ELF-1 (cell line): Measurements from ENCODE around the gene HOXC6.
A peak's percentile ranks its signal among the peaks of the same experiment; 100 is the strongest.

Experiments
- DNase-seq: peaks from one replicate; pipeline ENCODE4 v3.0.0-alpha.2; 2016; ENCODE audit warnings: low read depth, low spot score

Gene HOXC6

DNA sequence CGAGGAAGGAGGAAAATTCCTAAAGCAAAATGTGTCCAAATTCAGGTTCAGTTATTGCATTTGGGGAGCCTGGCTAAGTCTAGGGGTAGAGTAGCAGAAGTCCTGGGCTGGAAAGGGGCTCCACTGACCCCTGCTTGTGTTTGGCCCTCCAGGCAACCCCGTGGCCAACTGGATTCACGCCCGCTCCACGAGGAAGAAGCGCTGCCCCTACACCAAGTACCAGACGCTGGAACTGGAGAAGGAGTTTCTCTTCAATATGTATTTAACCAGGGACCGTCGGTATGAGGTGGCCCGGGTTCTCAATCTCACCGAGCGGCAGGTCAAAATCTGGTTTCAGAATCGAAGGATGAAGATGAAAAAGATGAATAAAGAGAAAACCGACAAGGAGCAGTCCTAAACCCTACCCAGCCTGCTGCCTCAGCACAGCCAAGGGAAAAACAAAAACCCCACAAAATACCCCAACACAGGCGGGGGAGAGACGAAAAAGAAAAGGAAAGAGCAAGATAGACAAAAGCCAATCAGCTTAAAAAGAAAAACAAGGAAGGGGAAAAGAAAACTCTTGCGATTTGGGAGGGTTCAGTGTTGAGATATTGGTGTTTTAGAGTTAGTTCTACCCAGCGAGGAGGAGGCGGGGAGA is 25.8 kb upstream of the HOXC6 start:
- DNase-seq = no peak

DNA sequence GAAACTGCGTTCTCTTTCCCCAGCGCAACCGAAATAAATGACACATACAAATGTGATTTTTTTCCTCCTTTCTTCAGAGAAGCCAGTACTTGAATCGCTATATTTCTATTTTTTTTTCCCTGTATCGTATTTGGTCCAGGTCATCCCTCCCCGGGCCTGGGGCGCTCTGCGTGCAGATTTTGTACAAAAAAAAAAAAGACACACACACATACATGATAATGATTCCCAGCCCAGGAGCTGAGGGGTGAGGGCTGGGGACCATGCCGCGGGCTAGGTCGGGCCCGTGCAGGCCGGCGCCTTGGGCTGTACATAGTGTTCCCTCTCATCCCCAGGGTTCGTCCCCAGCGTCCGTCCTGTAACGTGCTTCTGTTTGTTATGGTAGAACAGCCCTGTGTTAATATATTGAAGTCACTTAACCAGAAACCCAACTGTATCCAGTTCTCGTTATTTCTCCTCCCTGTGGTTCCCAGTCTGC is 25.3 kb upstream of the HOXC6 start:
- DNase-seq = no peak

DNA sequence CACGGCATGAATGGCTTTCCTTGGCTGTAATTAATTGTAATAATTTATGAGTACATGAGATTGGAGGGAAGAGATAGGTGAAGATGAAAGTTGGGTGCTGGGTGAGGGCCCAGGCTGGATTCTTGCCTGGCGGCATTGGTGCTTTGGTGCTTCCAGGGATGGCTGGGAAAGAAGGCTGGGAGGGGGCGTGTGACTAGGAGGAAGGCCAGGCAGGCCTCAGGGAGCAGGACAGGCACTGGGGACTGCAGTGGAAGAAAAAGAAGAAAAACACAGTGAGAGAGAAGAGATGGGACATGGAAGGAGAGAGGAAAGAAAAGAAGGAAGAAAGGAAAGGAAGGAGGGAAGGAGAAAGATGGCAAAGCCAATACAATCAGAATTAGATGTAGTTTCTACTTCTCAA is 24.6 kb upstream of the HOXC6 start:
- DNase-seq = no peak

DNA sequence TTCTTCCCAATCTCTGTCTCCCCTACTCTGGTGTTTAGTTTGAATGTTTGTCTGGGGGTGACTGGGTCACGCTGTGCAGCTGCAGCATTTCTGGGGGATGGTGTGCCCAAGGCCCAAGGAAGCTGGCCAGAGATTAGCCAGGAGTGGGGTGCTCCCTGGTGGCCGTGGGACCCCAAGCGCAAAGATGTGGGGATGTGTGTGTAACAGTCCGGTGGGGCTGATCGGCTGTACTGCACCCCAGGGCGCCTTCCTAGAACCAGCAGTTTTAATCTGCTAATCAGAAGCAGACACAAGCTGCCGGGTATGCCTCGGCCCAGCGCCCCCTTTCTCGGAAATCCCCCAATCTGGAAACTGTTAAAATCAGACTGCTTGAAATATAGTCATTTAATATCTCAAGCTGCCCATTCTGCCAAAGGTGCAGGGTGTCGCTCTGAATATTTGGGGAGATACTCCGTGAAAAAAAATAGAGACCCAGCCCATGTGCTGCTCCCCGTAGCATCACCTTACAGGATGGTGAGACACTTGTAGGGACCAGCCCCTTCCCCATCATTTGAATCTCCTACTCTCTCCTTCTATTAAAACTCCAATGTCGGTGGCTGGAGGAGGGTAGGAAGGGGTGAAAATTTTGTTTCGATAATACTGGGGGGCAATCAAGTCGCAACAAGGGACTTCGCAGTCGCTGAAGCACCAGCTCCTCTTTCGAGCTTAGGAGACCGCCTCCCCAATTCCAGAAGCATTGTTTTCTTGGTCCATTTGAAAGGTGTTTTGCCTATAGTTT is 24.0 kb upstream of the HOXC6 start:
- no peak for DNase-seq

DNA sequence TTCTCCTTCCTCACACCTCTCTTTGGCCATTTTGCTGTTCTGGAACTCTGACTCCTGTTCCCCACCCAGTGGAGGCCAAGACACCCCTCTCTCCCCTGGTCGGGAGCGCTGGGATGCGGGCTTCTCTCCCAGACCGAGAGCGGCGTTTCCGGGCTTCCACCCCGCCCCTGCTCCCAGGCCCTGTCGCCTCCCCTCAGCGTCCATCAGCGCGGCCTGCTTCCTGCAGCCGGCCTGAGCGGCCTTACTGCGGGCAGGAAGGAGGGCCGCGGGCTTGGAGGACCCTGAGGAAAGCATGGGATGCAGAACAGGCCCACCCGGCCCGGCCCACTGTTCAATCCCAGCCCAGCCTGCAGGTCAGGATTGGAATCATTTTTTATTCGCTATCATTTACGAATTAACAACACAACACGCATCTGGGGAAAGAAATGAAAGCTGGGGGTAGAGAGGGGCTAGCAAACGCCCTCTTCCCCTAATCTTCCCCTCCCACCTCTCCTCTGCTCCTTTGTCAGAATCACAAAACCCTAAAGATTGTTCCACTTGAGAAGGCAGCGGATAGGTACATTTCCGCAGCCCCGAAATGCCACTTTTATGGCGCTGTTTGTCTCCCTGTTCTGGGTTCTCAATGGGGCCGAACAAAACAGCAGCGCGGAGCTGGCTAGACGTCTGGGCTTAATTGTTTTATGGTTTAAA is 23.3 kb upstream of the HOXC6 start:
- DNase-seq = no peak

DNA sequence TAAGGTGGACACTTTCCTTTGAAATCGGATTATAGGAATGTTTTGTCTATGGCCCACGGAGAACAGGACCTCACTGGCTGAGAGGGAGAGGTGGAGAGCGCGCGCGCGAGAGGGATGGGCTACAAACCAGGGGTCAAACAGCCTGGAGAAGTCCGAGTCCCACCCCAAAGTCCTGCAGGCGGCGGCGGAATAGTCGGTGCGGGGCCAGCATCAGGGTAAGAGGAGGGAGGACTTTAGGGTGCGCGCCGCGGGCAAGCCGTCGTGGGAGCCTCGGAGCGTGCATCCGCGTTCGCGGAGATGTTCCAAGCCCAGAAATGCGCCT is 22.7 kb upstream of the HOXC6 start:
- DNase-seq = no peak

DNA sequence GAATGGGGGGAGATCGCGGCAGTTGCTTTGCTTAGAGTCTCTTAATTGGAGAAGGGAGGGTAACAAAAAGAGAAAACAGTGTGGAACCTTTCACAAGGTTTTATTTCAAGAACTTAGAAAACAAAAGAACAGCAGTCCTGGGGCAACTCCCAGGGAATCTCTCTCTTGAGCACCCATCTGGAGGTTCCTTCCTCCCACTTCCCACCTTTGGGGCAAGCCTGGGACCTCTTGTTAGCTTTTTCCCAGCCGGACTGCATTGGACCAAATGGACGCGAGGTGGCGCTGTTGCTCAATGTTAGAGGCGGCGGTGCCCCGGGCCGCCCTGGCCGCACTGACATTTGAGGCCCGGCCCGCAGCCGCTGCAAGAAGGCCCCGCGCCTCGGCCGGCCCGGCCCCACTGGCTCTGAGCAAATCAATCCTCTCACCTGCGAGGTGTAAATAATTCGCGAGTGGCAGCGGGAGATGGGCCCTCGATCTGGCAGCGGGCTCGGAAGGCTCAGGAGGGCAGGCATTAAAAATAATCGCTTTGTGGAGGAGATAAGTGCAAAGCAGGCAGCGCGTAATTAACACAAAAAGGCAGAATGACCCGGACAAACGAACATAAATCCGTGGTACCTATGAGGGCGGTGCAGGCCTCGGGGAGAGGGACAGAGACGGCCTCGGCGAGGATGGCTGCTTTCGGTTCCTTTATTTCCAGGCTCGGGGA is 22.2 kb upstream of the HOXC6 start:
- peak; percentile 95 for DNase-seq

DNA sequence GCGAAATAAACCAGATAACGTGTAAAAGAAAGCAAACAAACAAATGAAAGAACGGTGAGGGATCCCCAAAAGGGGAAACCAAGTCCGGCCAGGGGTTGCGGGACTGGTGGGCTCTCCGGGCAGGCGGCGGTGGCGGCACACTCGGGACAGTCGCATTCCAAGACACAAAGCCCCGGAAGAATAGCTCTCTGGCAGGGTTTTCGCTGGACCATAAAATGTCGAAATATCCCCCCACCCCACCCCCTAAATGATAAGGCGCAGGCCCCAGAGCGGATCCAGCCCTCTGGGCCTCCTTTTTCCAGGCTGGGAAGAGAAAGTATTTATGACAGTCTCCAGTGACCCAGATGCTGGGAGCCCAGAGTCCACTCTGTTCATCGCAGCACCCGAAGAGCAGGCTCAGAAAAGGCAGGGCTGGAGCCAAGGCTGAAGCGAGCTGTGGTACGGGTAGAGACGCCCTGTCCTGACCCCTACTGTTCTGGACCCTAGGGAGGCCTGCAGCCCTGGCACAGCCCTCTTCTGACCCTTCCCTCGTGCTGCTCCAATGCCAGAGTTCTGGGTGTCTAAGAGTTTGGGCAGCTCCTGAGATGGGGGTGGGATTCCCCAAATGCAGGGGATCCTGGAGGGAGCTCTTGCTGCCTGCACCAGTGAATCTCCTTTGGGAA is 21.6 kb upstream of the HOXC6 start:
- no peak for DNase-seq

DNA sequence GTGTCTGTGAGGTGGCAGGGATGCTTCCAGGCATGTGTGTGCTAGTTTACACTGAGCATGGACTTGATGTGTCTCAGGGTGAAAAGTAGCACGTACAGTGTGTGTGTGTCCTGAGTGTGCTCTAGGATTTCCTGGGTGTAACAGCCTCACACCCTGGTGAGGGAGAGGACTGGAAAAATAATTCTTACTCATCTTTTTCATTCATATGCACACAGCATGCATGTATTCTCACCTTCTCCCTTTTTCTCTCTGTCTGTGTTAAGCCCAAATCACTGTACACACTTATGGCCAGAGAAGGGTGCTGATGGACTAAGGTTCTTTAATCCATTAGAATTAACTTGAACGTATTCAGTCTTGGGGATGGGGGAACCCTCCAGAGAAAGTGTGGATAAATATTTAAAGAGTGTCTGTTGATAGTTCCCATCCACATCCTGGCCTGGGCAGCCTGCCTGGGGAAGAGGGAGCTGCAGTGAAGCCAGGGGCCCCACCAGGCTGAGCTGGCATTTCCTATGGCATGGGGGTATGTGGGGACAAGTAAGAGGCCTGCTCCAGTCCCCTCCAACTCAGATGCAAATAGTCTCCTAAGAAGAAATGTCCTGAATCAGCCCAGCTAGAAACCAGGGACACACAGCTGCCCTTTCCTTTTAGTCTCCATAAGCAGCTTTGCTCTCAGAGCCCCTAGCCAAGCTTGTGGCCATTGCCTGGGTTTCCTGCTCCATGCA is 20.5 kb upstream of the HOXC6 start:
- no peak for DNase-seq

DNA sequence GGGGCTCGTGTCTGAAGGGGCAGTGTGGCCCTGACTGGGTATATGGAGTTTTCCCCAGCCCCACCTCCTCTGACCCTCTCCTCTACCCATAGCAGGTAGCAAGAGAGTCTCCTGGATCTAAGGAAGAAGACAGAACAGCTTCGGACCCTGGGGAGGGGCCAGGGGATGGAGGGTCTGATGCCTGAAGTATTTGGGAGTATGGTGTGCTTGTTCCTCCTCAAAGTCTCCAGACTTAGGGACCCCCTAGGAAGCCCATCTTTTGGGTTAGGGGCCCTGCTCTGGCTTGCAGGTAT is 20.0 kb upstream of the HOXC6 start:
- no peak for DNase-seq

DNA sequence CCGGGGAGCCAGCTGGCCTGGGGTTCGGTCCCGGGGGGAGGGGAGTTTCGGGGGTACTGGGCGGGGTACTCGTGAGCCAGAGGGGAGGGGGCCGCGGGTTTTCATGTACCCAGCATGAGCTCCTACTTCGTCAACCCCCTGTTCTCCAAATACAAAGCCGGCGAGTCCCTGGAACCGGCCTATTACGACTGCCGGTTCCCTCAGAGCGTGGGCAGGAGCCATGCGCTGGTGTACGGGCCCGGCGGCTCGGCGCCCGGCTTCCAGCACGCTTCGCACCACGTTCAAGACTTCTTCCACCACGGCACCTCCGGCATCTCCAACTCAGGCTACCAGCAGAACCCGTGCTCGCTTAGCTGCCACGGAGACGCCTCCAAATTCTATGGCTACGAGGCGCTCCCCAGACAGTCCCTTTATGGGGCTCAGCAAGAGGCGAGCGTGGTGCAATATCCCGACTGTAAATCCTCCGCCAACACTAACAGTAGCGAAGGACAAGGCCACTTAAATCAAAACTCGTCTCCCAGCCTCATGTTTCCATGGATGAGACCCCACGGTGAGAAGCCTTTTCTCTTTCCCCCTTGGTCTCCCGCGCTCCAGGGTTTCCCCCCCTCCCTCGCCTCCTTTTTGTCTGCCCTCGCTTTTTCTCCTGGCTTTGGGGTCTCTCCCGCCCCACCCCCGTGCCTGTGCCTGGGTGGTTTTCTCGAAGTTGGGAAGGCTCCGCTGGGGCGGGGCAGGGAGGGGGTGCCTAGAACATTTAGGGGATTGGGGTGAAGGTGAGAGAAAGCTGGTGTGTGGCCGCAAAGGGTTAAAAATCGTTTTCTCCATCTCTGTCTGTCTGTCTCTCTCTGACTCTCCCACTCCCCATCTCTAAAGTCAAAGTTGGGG is 18.8 kb upstream of the HOXC6 start:
- no peak for DNase-seq

DNA sequence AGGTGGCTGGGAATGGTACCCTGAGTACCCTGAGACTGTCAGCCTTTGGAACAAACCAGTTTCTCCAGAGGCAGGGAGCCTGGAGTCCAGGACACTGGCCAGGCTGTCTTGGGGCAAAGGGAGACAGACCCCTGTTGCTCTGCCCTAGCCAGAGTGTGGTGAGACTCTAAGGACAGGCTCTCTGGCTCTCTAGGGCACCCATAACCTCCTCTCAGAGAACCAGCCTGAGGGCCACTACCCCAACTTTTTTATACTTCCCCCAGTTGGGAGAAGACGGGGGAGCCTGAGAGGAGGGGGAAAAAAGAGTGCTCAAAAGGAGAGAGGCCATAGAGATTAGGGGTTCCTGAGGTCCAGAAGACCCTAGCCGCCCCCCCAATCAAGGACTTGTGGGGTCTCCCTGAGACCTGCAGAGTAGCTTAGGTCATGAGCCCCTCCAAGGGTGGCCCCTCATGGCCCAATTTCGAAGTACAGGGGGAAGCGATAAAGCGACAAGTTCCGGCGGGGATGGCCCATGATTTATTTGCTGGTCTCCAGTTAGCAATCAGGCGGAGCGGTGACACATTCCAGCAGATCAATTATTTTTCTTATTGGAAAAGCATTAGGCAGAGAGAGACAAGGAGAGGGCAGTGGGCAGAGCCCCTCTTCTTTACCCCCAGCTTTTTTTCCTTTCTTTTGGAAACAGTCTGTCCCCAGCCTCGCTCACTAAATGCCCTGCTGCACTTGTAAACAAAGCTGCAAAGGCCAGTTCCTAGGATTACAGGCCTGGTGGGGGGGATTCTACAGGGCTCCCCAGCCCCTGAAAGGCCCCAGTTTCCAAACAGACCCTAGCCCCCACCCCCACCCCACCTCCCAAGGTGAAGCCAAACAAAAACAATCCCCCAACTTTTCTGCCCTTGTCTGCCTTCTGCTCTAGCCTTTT is 17.9 kb upstream of the HOXC6 start:
- no peak for DNase-seq

DNA sequence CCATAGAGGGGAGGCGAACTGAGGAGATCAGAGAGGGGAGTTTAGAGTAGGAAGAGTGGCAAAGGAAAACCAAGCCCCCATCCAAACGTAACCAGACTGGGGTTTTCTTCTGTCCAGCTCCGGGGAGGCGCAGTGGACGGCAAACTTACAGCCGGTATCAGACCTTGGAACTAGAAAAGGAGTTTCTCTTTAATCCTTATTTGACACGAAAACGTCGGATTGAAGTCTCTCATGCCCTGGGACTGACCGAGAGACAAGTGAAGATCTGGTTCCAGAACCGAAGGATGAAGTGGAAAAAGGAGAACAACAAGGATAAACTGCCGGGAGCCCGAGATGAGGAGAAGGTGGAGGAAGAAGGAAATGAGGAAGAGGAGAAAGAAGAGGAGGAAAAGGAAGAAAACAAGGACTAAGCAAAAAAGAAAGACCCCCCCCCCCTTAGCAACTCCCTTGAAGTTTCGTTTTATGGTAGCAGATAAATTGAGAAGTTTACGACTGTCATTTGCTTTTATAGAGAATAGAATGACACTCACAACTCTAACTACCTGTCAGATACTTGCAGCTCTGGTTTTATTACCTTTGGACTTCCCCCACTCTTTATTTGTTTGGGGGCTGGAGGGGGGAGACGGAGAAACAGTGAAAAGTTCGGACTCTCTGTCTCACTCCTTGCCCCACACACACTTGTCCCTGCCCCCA is 17.1 kb upstream of the HOXC6 start:
- no peak for DNase-seq

DNA sequence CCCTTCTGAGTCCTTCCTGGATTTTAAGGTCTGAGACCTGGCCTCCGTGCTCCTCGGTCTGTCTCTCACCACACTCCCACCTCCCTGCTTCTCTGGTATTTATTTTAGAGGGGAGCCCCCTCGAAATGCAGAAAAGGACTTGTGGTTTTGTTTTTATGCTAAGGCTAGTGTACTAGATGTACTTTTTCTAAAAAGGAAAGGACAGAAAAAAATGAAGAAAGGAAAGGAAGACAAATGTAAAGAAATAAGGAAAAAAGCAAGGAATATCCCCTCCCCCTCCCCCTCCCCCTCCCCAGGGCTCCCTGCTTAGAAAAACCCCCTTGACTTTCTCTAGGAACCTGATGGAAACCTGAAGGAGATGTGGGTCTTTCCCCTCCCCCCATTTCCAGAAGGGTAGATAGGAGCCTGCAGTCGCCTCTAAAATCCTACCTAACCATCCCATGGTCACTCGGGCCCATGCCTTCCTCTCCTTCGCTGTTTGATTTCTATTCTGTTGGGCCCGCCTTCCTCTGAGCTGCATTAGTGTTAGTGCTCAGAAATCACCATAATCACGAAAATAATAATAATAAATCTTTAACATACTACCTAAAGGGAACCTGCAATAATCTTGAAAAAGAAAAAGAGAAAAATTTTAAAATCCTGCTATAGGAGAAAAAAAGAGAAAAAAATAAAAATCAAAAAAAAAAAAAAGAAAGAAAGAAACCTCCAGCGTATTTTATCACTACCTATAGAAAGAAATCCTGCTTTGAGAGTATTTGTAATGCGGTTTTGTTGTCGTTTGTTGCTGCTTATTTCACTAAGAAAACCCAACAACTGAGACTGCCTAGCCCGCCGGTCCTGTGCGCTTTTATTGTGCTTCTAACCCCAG is 16.3 kb upstream of the HOXC6 start:
- no peak for DNase-seq

DNA sequence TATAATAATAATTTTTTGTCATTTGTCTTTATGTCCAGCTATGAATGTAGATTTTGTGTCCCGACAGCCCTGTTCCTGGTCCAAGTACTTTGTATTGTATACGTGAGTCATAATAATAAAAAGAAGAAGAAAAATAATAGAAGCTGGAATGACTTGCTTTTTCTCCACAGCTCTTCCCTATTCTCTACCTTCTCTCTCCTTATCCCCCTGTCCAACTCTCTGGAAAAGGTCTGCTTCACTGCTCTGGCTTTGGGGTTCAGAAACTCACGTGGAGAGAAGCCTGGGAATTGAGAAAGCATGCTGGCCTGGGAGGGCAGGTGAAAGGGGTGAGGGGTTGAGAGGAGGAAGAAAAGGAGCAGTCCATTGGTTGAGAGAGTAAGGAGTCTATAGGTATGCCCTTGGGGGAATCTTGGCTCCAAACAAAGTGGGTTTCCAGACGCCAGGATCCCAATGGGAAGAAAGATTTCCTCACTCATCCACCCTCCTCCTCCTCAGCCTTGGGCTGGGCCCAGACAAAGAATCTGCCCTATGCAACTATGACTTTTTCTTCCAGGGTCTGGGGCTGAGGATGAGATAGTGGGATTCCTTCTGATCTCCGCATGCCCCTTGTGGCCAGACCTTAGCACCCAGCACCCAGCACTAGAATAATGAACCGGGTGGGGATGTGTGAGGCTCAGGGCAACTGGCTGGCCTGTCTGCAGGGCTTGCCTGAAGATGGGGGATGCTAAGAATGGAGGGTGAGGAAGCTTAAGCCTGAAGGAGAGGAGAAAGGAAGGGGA is 15.4 kb upstream of the HOXC6 start:
- peak; percentile 65 for DNase-seq

DNA sequence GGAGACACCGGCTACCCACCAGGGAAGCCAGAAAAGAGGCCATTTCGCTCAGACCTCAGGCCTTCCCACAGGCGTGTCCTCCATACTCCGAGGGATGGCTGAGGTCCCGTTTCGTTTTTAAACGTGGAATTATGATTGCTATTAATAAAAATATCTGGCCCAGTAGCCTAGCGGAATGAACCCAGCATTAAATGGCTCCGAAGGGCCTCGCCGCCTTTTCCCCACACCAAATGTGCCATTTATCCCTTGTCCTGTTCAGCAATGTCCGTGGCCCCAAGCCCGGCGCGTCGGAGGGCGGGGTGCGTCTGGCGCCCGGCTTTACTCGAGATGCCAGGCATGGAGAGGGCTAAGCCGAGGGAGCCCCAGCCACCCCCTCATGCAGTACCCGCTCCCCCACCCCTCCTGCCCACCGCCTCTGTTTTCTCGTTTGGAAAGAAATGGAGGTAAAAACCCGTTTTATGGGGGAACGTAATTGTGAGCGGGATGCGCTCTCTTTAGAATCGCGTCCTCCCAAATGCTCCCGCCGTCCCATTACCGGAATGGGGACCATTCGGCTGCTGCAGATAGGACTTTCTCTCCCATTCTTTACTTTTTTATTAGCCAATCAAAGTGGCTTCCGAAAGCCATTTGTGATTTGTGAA is 13.7 kb upstream of the HOXC6 start:
- no peak for DNase-seq
